HG02938 (cell line): ENCODE measurements around the gene FBXO47.
"Not testable (repeated sequence)": the region's sequence is repeated elsewhere in the genome, so short reads cannot be mapped to it uniquely, and the experiment has no call there.

Experiments
- ATAC-seq: cut with Tn5 transposase; IDR thresholded peaks from one replicate; pipeline ENCODE4 v1.9.1; 2021; ENCODE audit warnings: mild to moderate bottlenecking, moderate library complexity; ENCODE audit not compliant: unreplicated experiment

The FBXO47 gene

GRCh38 chr17:38980490-38981217 lies 13.5 kb upstream of the FBXO47 start:
- ATAC-seq, result no peak

GRCh38 chr17:38978180-38978579 lies 11.0 kb upstream of the FBXO47 start:
- ATAC-seq, result no peak

GRCh38 chr17:38976187-38976551 lies 9.0 kb upstream of the FBXO47 start:
- ATAC-seq, result not testable (repeated sequence)

- ATAC-seq, result no peak
These were observed 3.6 kb upstream of the FBXO47 start for GRCh38 chr17:38970804-38971203.

GRCh38 chr17:38970128-38970527 lies 2.9 kb upstream of the FBXO47 start:
- ATAC-seq, result no peak

GRCh38 chr17:38969281-38969680 lies 2.1 kb upstream of the FBXO47 start:
- ATAC-seq, result no peak

- no peak for ATAC-seq
These were observed 5.8 kb downstream of the FBXO47 start for GRCh38 chr17:38961413-38961812.

- ATAC-seq, result no peak
These were observed 6.8 kb downstream of the FBXO47 start for GRCh38 chr17:38960402-38960801.

- ATAC-seq, result no peak
These were observed 7.7 kb downstream of the FBXO47 start for GRCh38 chr17:38959508-38959907.

- ATAC-seq, result no peak
These were observed 8.4 kb downstream of the FBXO47 start for GRCh38 chr17:38958756-38959155.

GRCh38 chr17:38958326-38958725 lies 8.9 kb downstream of the FBXO47 start:
- ATAC-seq, result no peak

- ATAC-seq, result not testable (repeated sequence)
These were observed 13.4 kb downstream of the FBXO47 start for GRCh38 chr17:38953800-38954199.

GRCh38 chr17:38947189-38947588 lies 20.0 kb downstream of the FBXO47 start:
- ATAC-seq, result no peak

- ATAC-seq, result no peak
These were observed 23.6 kb downstream of the FBXO47 start for GRCh38 chr17:38943607-38944006.

- ATAC-seq, result no peak
These were observed 24.4 kb downstream of the FBXO47 start for GRCh38 chr17:38942696-38943334.

GRCh38 chr17:38940404-38940803 lies 26.8 kb downstream of the FBXO47 start:
- no peak for ATAC-seq

- ATAC-seq, result no peak
These were observed 27.2 kb downstream of the FBXO47 start for GRCh38 chr17:38939987-38940386.

GRCh38 chr17:38933962-38934361 lies 33.2 kb downstream of the FBXO47 start:
- ATAC-seq, result not testable (repeated sequence)

- ATAC-seq, result not testable (repeated sequence)
These were observed 36.4 kb downstream of the FBXO47 start for GRCh38 chr17:38930782-38931181.

- no peak for ATAC-seq
These were observed 40.7 kb downstream of the FBXO47 start for GRCh38 chr17:38926293-38927070.

GRCh38 chr17:38925263-38925995 lies 41.8 kb downstream of the FBXO47 start, which contains the start of gene LASP1NB:
TSS of gene LASP1NB (plus strand) at chr17:38925614.
- ATAC-seq, result no peak
